Liver (tissue), 9 donors: ENCODE data around the gene RASA1. TPM values are rescaled to one million over a fixed set of nuclear protein-coding genes. Genes with fewer than 3 reads are reported as not detected.

Experiments
- DNase-seq: peaks from one replicate; pipeline ENCODE4 v3.0.0-alpha.2; 2017; ENCODE audit warnings: low spot score
- H3K27ac ChIP-seq, 2 donors: one replicate each; pipeline ENCODE4 v1.7.0; 2013; ENCODE audit warnings: inconsistent platforms in 2 of 2, low read length in 2 of 2, control low read depth in 1 of 2, low read depth in 1 of 2, mild to moderate bottlenecking in 1 of 2
- H3K27me3 ChIP-seq, 4 donors: one replicate each; pipeline versions ENCODE4 v1.6.1 to v1.7.0; 2013; ENCODE audit warnings: low read length in 3 of 4, inconsistent platforms in 1 of 4, mild to moderate bottlenecking in 1 of 4, moderate library complexity in 1 of 4; ENCODE audit not compliant: control insufficient read depth in 4 of 4, insufficient read depth in 4 of 4
- H3K36me3 ChIP-seq, 4 donors: one replicate each; pipeline versions ENCODE4 v1.6.1 to v1.7.0; 2013; ENCODE audit warnings: low read length in 3 of 4, mild to moderate bottlenecking in 3 of 4, low read depth in 1 of 4, moderate library complexity in 1 of 4; ENCODE audit not compliant: control insufficient read depth in 4 of 4, insufficient read depth in 3 of 4
- H3K4me1 ChIP-seq, 4 donors: one replicate each; pipeline versions ENCODE4 v1.6.1 to v1.7.0; 2013; ENCODE audit warnings: low read length in 3 of 4, mild to moderate bottlenecking in 3 of 4, moderate library complexity in 1 of 4; ENCODE audit not compliant: control insufficient read depth in 4 of 4, insufficient read depth in 4 of 4
- H3K4me3 ChIP-seq, 3 donors: one replicate each; pipeline versions ENCODE4 v1.6.1 to v1.7.0; 2013; ENCODE audit warnings: low read length in 3 of 3, control low read depth in 1 of 3, low read depth in 1 of 3, mild to moderate bottlenecking in 1 of 3
- H3K9ac ChIP-seq, 2 donors: one replicate each; pipeline ENCODE4 v1.7.0; 2013; ENCODE audit warnings: low read length in 2 of 2, mild to moderate bottlenecking in 2 of 2, moderate library complexity in 2 of 2, control low read depth in 1 of 2, low read depth in 1 of 2
- H3K9me3 ChIP-seq, 4 donors: one replicate each; pipeline versions ENCODE4 v1.6.1 to v1.7.0; 2013; ENCODE audit warnings: low read length in 3 of 4; ENCODE audit not compliant: control insufficient read depth in 4 of 4
- ATF3 ChIP-seq: IDR thresholded peaks from 2 replicates; pipeline ENCODE4 v1.6.1; 2016; ENCODE audit warnings: antibody characterized with exemption
- CTCF ChIP-seq: fragments of 150-350 bp; IDR thresholded peaks from 2 replicates; pipeline ENCODE4 v1.5.1; 2017; ENCODE audit warnings: improper control_type of control experiment, low read depth, low read length; ENCODE audit not compliant: missing input control
- EGR1 ChIP-seq, 2 donors: IDR thresholded peaks; 2 replicates each; pipeline ENCODE4 v1.6.1; 2016 to 2018; ENCODE audit warnings: antibody characterized with exemption in 2 of 2, low read depth in 2 of 2
- FOXA2 ChIP-seq: IDR thresholded peaks from 2 replicates; pipeline ENCODE4 v1.6.1; 2016; ENCODE audit warnings: antibody characterized with exemption
- GABPA ChIP-seq, 2 donors: IDR thresholded peaks in 1 of 2; conservative IDR thresholded peaks in 1 of 2; 2 replicates each; pipeline ENCODE4 v1.6.1; 2016; ENCODE audit warnings: antibody characterized with exemption in 2 of 2, mild to moderate bottlenecking in 1 of 2, moderate library complexity in 1 of 2
- HNF4A ChIP-seq, 2 donors: conservative IDR thresholded peaks; 2 replicates each; pipeline ENCODE4 v1.6.1; 2016; ENCODE audit warnings: antibody characterized with exemption in 2 of 2, mild to moderate bottlenecking in 2 of 2
- JUND ChIP-seq, 2 donors: IDR thresholded peaks; 2 replicates each; pipeline ENCODE4 v1.6.1; 2016; ENCODE audit warnings: antibody characterized with exemption in 2 of 2
- NR2F2 ChIP-seq: IDR thresholded peaks from 2 replicates; pipeline ENCODE4 v1.6.1; 2016; ENCODE audit warnings: antibody characterized with exemption
- RAD21 ChIP-seq, 2 donors: IDR thresholded peaks; 2 replicates each; pipeline ENCODE4 v1.6.1; 2016; ENCODE audit warnings: antibody characterized with exemption in 2 of 2, mild to moderate bottlenecking in 2 of 2
- REST ChIP-seq: IDR thresholded peaks from 2 replicates; pipeline ENCODE4 v1.6.1; 2016; ENCODE audit warnings: antibody characterized with exemption, mild to moderate bottlenecking
- RXRA ChIP-seq, 2 donors: IDR thresholded peaks; 2 replicates each; pipeline ENCODE4 v1.6.1; 2017 to 2018; ENCODE audit warnings: antibody characterized with exemption in 2 of 2, mild to moderate bottlenecking in 1 of 2
- SP1 ChIP-seq: IDR thresholded peaks from 2 replicates; pipeline ENCODE4 v1.6.1; 2018; ENCODE audit warnings: antibody characterized with exemption, mild to moderate bottlenecking
- WGBS: extraction: QIAGEN DNeasy Blood & Tissue Kit; methylation state at CpG from one replicate; pipeline ENCODE4 v1.1.7; 2013; 5-methylcytosine and 5-hydroxymethylcytosine counted together
- polyA plus RNA-seq, 2 donors: library from polyadenylated mRNA; stranded (reverse) in 1 of 2; unstranded in 1 of 2; fragments of 200-250 nt in 1 of 2; fragments of >200 nt in 1 of 2; fragmentation: Nextera tagmentation in 1 of 2; extraction: Ambion mirVana in 1 of 2; gene quantifications; one replicate each; pipeline versions ENCODE4 v1.2.1 to v1.2.3, GENCODE V29; 2013 to 2015
- total RNA-seq, 2 donors: library from RNA; depleted of rRNA; stranded (reverse); fragments of >200 nt; gene quantifications; one replicate each; pipeline ENCODE4 v1.2.3, GENCODE V29; 2014
- TF ChIP-seq, protein P1 (sequence below): IDR thresholded peaks from 2 replicates; pipeline ENCODE4 v1.6.1; 2016; ENCODE audit warnings: antibody characterized with exemption
- donor health status: healthy.
- donor health status: healthy.
- donor health status: healthy.
- donor health status: healthy.
- donor health status: healthy.

Gene RASA1
- total and polyA plus RNA-seq, 4 donors: 3.7 to 18.1 (median 7.0) TPM

- peaks cover 0 to 1% (median 0%) of the 10 kb centered on the region in 4 donors for H3K4me1 ChIP-seq
- H3K4me3 ChIP-seq: no peak overlapping the region
- no peak overlapping the region for H3K9ac ChIP-seq
- H3K27me3 ChIP-seq: no peaks in the 10 kb centered on the region
- H3K9me3 ChIP-seq: no peaks in the 10 kb centered on the region
- H3K36me3 ChIP-seq: peaks cover 0 to 35% (median 16%) of the 10 kb centered on the region in 4 donors
- H3K27ac ChIP-seq: no peak overlapping the region
- TF ChIP-seq SP1: no peak
- TF ChIP-seq RAD21 (IDR thresholded peaks at IDR 0.05): no peak
- TF ChIP-seq GABPA (IDR thresholded peaks at IDR 0.05 in 1 of 2, conservative IDR thresholded peaks at IDR 0.05 in 1 of 2): no peak
- TF ChIP-seq HNF4A (conservative IDR thresholded peaks at IDR 0.05): no peak
- TF ChIP-seq FOXA2: no peak
- no peak for TF ChIP-seq RXRA (IDR thresholded peaks at IDR 0.05)
- no peak for TF ChIP-seq JUND (IDR thresholded peaks at IDR 0.05)
- TF ChIP-seq, protein P1, sequence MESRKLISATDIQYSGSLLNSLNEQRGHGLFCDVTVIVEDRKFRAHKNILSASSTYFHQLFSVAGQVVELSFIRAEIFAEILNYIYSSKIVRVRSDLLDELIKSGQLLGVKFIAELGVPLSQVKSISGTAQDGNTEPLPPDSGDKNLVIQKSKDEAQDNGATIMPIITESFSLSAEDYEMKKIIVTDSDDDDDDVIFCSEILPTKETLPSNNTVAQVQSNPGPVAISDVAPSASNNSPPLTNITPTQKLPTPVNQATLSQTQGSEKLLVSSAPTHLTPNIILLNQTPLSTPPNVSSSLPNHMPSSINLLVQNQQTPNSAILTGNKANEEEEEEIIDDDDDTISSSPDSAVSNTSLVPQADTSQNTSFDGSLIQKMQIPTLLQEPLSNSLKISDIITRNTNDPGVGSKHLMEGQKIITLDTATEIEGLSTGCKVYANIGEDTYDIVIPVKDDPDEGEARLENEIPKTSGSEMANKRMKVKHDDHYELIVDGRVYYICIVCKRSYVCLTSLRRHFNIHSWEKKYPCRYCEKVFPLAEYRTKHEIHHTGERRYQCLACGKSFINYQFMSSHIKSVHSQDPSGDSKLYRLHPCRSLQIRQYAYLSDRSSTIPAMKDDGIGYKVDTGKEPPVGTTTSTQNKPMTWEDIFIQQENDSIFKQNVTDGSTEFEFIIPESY: no peak
- no peak for TF ChIP-seq REST
- no peak for DNase-seq
- WGBS: 94% methylated on average over 1 of the region's 1 CpG
Observed at GRCh38 chr5:87383216-87383615, 115.5 kb downstream of the RASA1 start.

- no peaks in the 10 kb centered on the region for H3K27me3 ChIP-seq
- H3K27ac ChIP-seq: no peak overlapping the region
- no peak overlapping the region for H3K9ac ChIP-seq
- no peaks in the 10 kb centered on the region for H3K9me3 ChIP-seq
- H3K36me3 ChIP-seq: peaks cover 1 to 35% (median 17%) of the 10 kb centered on the region in 4 donors
- TF ChIP-seq NR2F2 (no peak), EGR1 (IDR thresholded peaks at IDR 0.05; ENCODE audit: low read depth in 2 of 2) (no peak), ATF3 (no peak), JUND (IDR thresholded peaks at IDR 0.05) (no peak), FOXA2 (no peak), HNF4A (conservative IDR thresholded peaks at IDR 0.05) (no peak), CTCF (no peak), RXRA (IDR thresholded peaks at IDR 0.05) (no peak)
- H3K4me1 ChIP-seq: peaks cover under 1 to 8% (median 6%) of the 10 kb centered on the region in 4 donors
- H3K4me3 ChIP-seq: no peak overlapping the region
- 78% methylated on average over 2 of the region's 2 CpGs for WGBS
- no peak for DNase-seq
Observed at GRCh38 chr5:87385802-87386201, 118.1 kb downstream of the RASA1 start.
